ENCODE data around the gene DAD1.

DNA sequence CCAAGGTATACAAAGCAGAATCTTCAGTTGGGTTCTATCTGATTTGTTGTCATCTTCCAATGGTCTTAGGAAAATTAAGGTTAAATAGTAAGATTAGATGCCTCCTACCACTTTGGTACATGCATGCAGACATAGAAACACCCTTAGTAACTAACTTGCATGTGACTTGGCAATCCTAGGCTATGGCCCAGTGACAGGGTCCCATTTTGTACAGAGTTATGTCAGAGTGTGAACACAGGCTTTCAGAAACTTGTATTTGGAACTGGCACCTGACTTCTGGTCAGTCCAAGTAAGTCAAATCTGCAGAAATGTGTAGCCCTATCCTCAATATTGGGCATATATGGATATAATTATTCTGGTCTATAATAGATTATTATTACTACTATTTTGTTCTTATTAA, 53.1 kb downstream of the DAD1 start:
- TF ChIP-seq, protein P1, sequence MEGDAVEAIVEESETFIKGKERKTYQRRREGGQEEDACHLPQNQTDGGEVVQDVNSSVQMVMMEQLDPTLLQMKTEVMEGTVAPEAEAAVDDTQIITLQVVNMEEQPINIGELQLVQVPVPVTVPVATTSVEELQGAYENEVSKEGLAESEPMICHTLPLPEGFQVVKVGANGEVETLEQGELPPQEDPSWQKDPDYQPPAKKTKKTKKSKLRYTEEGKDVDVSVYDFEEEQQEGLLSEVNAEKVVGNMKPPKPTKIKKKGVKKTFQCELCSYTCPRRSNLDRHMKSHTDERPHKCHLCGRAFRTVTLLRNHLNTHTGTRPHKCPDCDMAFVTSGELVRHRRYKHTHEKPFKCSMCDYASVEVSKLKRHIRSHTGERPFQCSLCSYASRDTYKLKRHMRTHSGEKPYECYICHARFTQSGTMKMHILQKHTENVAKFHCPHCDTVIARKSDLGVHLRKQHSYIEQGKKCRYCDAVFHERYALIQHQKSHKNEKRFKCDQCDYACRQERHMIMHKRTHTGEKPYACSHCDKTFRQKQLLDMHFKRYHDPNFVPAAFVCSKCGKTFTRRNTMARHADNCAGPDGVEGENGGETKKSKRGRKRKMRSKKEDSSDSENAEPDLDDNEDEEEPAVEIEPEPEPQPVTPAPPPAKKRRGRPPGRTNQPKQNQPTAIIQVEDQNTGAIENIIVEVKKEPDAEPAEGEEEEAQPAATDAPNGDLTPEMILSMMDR (IDR thresholded peaks at IDR 0.05; ENCODE audit: poor library complexity), result no peak
- TF ChIP-seq EZH2 (IDR thresholded peaks at IDR 0.05; ENCODE audit: borderline replicate concordance) (no peak), EZH2phosphoT487 (IDR thresholded peaks at IDR 0.05; ENCODE audit: low read depth, severe bottlenecking, unreplicated experiment) (no peak)
